ENCODE measurements around the gene GMDS.

DNA sequence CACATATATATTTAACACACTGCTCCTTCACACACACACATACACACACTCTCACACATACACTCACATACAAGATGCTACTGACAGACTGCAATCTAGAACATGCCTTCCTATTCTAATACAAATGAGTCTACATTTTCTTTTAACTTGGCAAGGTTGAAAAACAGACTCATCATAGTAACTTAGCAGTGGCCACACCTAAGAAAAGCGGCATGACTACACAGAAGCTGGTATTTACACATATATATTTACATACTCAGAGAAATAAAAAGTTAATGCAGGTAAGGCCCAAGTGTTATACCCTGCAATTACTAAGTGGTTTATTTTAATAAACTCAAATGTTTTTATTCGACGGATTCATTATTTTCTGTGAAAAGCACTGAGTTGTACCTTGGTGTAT, 426.4 kb downstream of the GMDS start:
- no peak for TF ChIP-seq RARB (CRISPR knock-in tag; IDR thresholded peaks at IDR 0.05)
- TF ChIP-seq, protein P1, sequence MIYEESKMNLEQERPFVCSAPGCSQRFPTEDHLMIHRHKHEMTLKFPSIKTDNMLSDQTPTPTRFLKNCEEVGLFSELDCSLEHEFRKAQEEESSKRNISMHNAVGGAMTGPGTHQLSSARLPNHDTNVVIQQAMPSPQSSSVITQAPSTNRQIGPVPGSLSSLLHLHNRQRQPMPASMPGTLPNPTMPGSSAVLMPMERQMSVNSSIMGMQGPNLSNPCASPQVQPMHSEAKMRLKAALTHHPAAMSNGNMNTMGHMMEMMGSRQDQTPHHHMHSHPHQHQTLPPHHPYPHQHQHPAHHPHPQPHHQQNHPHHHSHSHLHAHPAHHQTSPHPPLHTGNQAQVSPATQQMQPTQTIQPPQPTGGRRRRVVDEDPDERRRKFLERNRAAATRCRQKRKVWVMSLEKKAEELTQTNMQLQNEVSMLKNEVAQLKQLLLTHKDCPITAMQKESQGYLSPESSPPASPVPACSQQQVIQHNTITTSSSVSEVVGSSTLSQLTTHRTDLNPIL (CRISPR knock-in tag; IDR thresholded peaks at IDR 0.05; ENCODE audit: low read depth): no peak
- no peak for TF ChIP-seq ISL1 (CRISPR knock-in tag; IDR thresholded peaks at IDR 0.05)
- TF ChIP-seq PATZ1 (CRISPR knock-in tag; IDR thresholded peaks at IDR 0.05; ENCODE audit: borderline replicate concordance): no peak
- TF ChIP-seq ZFP30 (CRISPR knock-in tag; IDR thresholded peaks at IDR 0.05): no peak
- no peak for TF ChIP-seq ZNF8 (CRISPR knock-in tag; IDR thresholded peaks at IDR 0.05)
- no peak for TF ChIP-seq ZC3H10 (CRISPR knock-in tag; IDR thresholded peaks at IDR 0.05)
- TF ChIP-seq ARNTL (CRISPR knock-in tag; IDR thresholded peaks at IDR 0.05; ENCODE audit: borderline replicate concordance, low read depth): no peak
- TF ChIP-seq ZFP3 (CRISPR knock-in tag; IDR thresholded peaks at IDR 0.05): no peak
- TF ChIP-seq GLIS3 (CRISPR knock-in tag; IDR thresholded peaks at IDR 0.05): no peak
- TF ChIP-seq, protein P2, sequence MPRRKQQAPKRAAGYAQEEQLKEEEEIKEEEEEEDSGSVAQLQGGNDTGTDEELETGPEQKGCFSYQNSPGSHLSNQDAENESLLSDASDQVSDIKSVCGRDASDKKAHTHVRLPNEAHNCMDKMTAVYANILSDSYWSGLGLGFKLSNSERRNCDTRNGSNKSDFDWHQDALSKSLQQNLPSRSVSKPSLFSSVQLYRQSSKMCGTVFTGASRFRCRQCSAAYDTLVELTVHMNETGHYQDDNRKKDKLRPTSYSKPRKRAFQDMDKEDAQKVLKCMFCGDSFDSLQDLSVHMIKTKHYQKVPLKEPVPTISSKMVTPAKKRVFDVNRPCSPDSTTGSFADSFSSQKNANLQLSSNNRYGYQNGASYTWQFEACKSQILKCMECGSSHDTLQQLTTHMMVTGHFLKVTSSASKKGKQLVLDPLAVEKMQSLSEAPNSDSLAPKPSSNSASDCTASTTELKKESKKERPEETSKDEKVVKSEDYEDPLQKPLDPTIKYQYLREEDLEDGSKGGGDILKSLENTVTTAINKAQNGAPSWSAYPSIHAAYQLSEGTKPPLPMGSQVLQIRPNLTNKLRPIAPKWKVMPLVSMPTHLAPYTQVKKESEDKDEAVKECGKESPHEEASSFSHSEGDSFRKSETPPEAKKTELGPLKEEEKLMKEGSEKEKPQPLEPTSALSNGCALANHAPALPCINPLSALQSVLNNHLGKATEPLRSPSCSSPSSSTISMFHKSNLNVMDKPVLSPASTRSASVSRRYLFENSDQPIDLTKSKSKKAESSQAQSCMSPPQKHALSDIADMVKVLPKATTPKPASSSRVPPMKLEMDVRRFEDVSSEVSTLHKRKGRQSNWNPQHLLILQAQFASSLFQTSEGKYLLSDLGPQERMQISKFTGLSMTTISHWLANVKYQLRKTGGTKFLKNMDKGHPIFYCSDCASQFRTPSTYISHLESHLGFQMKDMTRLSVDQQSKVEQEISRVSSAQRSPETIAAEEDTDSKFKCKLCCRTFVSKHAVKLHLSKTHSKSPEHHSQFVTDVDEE (CRISPR knock-in tag; IDR thresholded peaks at IDR 0.05): no peak

Data from SK-N-SH treated with all-trans-retinoic acid at 6 μM for 48 hours (cell line).